ACC112 (cell line): ENCODE measurements around the gene KHDC4.

Experiments used
- H2AFZ ChIP-seq: fragments of 200-600 bp; sonication (generic); one replicate; pipeline ENCODE4 v1.6.0; 2017; ENCODE audit warnings: antibody characterized with exemption, low read length; ENCODE audit not compliant: unreplicated experiment
- H3K27ac ChIP-seq: fragments of 200-600 bp; sonication (generic); 2 replicates; pipeline ENCODE4 v1.5.1; 2014; ENCODE audit warnings: low read depth, mild to moderate bottlenecking, antibody characterized with exemption, low read length, moderate library complexity
- H3K27me3 ChIP-seq: fragments of 200-600 bp; sonication (generic); 2 replicates; pipeline ENCODE4 v1.6.1; 2014; ENCODE audit warnings: mild to moderate bottlenecking, antibody characterized with exemption, low read length, moderate library complexity, mixed read lengths; ENCODE audit not compliant: insufficient read depth
- H3K36me3 ChIP-seq: fragments of 200-600 bp; sonication (generic); 2 replicates; pipeline ENCODE4 v1.6.1; 2016; ENCODE audit warnings: mild to moderate bottlenecking, antibody characterized with exemption, low read length, moderate library complexity, mixed read lengths; ENCODE audit not compliant: insufficient read depth
- H3K4me1 ChIP-seq: fragments of 200-600 bp; sonication (generic); one replicate; pipeline ENCODE4 v1.6.1; 2016; ENCODE audit warnings: low read length, mixed read lengths; ENCODE audit not compliant: insufficient read depth, unreplicated experiment, control insufficient read depth
- H3K4me3 ChIP-seq: fragments of 200-600 bp; sonication (generic); 2 replicates; pipeline ENCODE4 v1.5.1; 2014; ENCODE audit warnings: mild to moderate bottlenecking, low read depth, low read length
- H3K79me2 ChIP-seq: fragments of 200-600 bp; sonication (generic); one replicate; pipeline ENCODE4 v1.6.0; 2016; ENCODE audit warnings: low read length; ENCODE audit not compliant: control insufficient read depth, unreplicated experiment, insufficient read depth

Gene KHDC4

GRCh38 chr1:155884982-155885381 is 49.2 kb downstream of the KHDC4 start:
- no peaks in the 10 kb centered on the region for H3K36me3 ChIP-seq
- no peak overlapping the region for H3K4me3 ChIP-seq
- peaks cover 14% of the 10 kb centered on the region for H3K4me1 ChIP-seq
- no peaks in the 10 kb centered on the region for H3K27me3 ChIP-seq
- no peak overlapping the region for H3K27ac ChIP-seq
- H2AFZ ChIP-seq = no peak overlapping the region
- H3K79me2 ChIP-seq = no peaks in the 10 kb centered on the region

- peaks cover 8% of the 10 kb centered on the region for H3K4me1 ChIP-seq
- H3K4me3 ChIP-seq = no peak overlapping the region
- H3K27me3 ChIP-seq = no peaks in the 10 kb centered on the region
- no peak overlapping the region for H3K27ac ChIP-seq
- no peaks in the 10 kb centered on the region for H3K79me2 ChIP-seq
- H2AFZ ChIP-seq = no peak overlapping the region
- no peaks in the 10 kb centered on the region for H3K36me3 ChIP-seq
These were observed 49.9 kb downstream of the KHDC4 start for GRCh38 chr1:155884031-155884960.

- Histone ChIP-seq H3K27ac (no peak overlapping the region), H2AFZ (no peak overlapping the region), H3K79me2 (no peaks in the 10 kb centered on the region), H3K36me3 (no peaks in the 10 kb centered on the region), H3K4me1 (peaks cover 6% of the 10 kb centered on the region), H3K4me3 (no peak overlapping the region), H3K27me3 (no peaks in the 10 kb centered on the region)
These were observed 51.4 kb downstream of the KHDC4 start for GRCh38 chr1:155882766-155883165.

- H3K27ac ChIP-seq = no peak overlapping the region
- no peaks in the 10 kb centered on the region for H3K27me3 ChIP-seq
- H3K4me3 ChIP-seq = no peak overlapping the region
- no peak overlapping the region for H2AFZ ChIP-seq
- H3K4me1 ChIP-seq = peaks cover 6% of the 10 kb centered on the region
- no peaks in the 10 kb centered on the region for H3K36me3 ChIP-seq
- no peaks in the 10 kb centered on the region for H3K79me2 ChIP-seq
These were observed 52.0 kb downstream of the KHDC4 start for GRCh38 chr1:155882235-155882634.

GRCh38 chr1:155880950-155881349 is 53.3 kb downstream of the KHDC4 start:
- Histone ChIP-seq H3K79me2 (no peaks in the 10 kb centered on the region), H2AFZ (no peak overlapping the region), H3K4me1 (peaks cover 6% of the 10 kb centered on the region)

GRCh38 chr1:155880251-155880650 is 54.0 kb downstream of the KHDC4 start:
- H3K27ac ChIP-seq = no peak overlapping the region
- H3K27me3 ChIP-seq = no peaks in the 10 kb centered on the region
- H2AFZ ChIP-seq = no peak overlapping the region
- H3K36me3 ChIP-seq = no peaks in the 10 kb centered on the region
- peaks cover 6% of the 10 kb centered on the region for H3K4me1 ChIP-seq
- H3K79me2 ChIP-seq = no peaks in the 10 kb centered on the region
- H3K4me3 ChIP-seq = no peak overlapping the region

More at GRCh38 chr1:155880950-155881349, 53.3 kb downstream of the KHDC4 start:
- Histone ChIP-seq H3K36me3 (no peaks in the 10 kb centered on the region), H3K4me3 (no peak overlapping the region), H3K27ac (no peak overlapping the region), H3K27me3 (no peaks in the 10 kb centered on the region)

- Histone ChIP-seq H3K4me3 (no peak overlapping the region), H3K4me1 (peaks cover 5% of the 10 kb centered on the region), H2AFZ (no peak overlapping the region), H3K27ac (no peak overlapping the region), H3K36me3 (no peaks in the 10 kb centered on the region), H3K27me3 (no peaks in the 10 kb centered on the region), H3K79me2 (no peaks in the 10 kb centered on the region)
These were observed 56.3 kb downstream of the KHDC4 start for GRCh38 chr1:155877945-155878344.

GRCh38 chr1:155873860-155874259 is 60.4 kb downstream of the KHDC4 start:
- Histone ChIP-seq H3K36me3 (peaks cover under 1% of the 10 kb centered on the region; the same call in 1 of the 2 replicates), H3K27ac (no peak overlapping the region), H3K27me3 (no peaks in the 10 kb centered on the region), H3K4me3 (no peak overlapping the region), H3K4me1 (peaks cover 5% of the 10 kb centered on the region), H3K79me2 (no peaks in the 10 kb centered on the region), H2AFZ (no peak overlapping the region)

- Histone ChIP-seq H3K36me3 (peaks cover 6% of the 10 kb centered on the region; the same call in 1 of the 2 replicates), H3K27me3 (no peaks in the 10 kb centered on the region)
These were observed 61.7 kb downstream of the KHDC4 start for GRCh38 chr1:155872527-155872926.

GRCh38 chr1:155871390-155871789 is 62.8 kb downstream of the KHDC4 start:
- Histone ChIP-seq H3K27ac (no peak overlapping the region), H2AFZ (no peak overlapping the region), H3K36me3 (peaks cover 6% of the 10 kb centered on the region; the same call in 1 of the 2 replicates), H3K4me1 (peaks cover 5% of the 10 kb centered on the region), H3K27me3 (no peaks in the 10 kb centered on the region), H3K4me3 (no peak overlapping the region), H3K79me2 (no peaks in the 10 kb centered on the region)

More at GRCh38 chr1:155872527-155872926, 61.7 kb downstream of the KHDC4 start:
- H3K4me3 ChIP-seq = no peak overlapping the region
- no peaks in the 10 kb centered on the region for H3K79me2 ChIP-seq
- H3K27ac ChIP-seq = no peak overlapping the region
- H2AFZ ChIP-seq = no peak overlapping the region
- peaks cover 5% of the 10 kb centered on the region for H3K4me1 ChIP-seq

GRCh38 chr1:155867766-155868165 is 66.4 kb downstream of the KHDC4 start:
- Histone ChIP-seq H3K4me1 (no peaks in the 10 kb centered on the region), H2AFZ (no peak overlapping the region), H3K79me2 (no peaks in the 10 kb centered on the region), H3K36me3 (peaks cover 6% of the 10 kb centered on the region; the same call in 1 of the 2 replicates), H3K27me3 (no peaks in the 10 kb centered on the region), H3K27ac (no peak overlapping the region), H3K4me3 (no peak overlapping the region)
